H9 (cell line): Measurements from ENCODE around the gene TJP3. TPM values are rescaled to one million over a fixed set of nuclear protein-coding genes. Genes with fewer than 3 reads are reported as not detected.

Experiments
- DNase-seq: peaks from one replicate; pipeline ENCODE4 v3.0.0-alpha.2; 2017
- H2AFZ ChIP-seq: one replicate; pipeline ENCODE4 v1.6.1; 2013; ENCODE audit warnings: mild to moderate bottlenecking, low read length, control low read depth, moderate library complexity
- H2AK5ac ChIP-seq: 2 replicates; pipeline ENCODE4 v1.6.1; 2013; ENCODE audit warnings: low read length, control low read depth, mixed read lengths; ENCODE audit not compliant: insufficient read length
- H2BK120ac ChIP-seq: one replicate; pipeline ENCODE4 v1.6.1; 2013; ENCODE audit warnings: low read depth, mild to moderate bottlenecking, low read length, control low read depth, inconsistent platforms; ENCODE audit not compliant: poor library complexity, severe bottlenecking
- H2BK12ac ChIP-seq: 2 replicates; pipeline ENCODE4 v1.6.1; 2013; ENCODE audit warnings: low read length, control low read depth, mixed read lengths, low read depth; ENCODE audit not compliant: insufficient read length
- H2BK15ac ChIP-seq: 2 replicates; pipeline ENCODE4 v1.6.1; 2013; ENCODE audit warnings: low read depth, low read length, control low read depth
- H2BK20ac ChIP-seq: one replicate; pipeline ENCODE4 v1.6.1; 2013; ENCODE audit warnings: low read depth, mild to moderate bottlenecking, low read length, control low read depth, inconsistent platforms; ENCODE audit not compliant: poor library complexity, severe bottlenecking
- H2BK5ac ChIP-seq: 2 replicates; pipeline ENCODE4 v1.6.1; 2013; ENCODE audit warnings: low read length, control low read depth, mixed read lengths; ENCODE audit not compliant: insufficient read length
- H3K14ac ChIP-seq: 2 replicates; pipeline ENCODE4 v1.6.1; 2013; ENCODE audit warnings: low read length, control low read depth; ENCODE audit not compliant: insufficient read depth
- H3K18ac ChIP-seq: 2 replicates; pipeline ENCODE4 v1.6.1; 2013; ENCODE audit warnings: low read depth, mild to moderate bottlenecking, mixed read lengths, low read length, control low read depth; ENCODE audit not compliant: insufficient read length
- H3K23ac ChIP-seq: 2 replicates; pipeline ENCODE4 v1.6.1; 2013; ENCODE audit warnings: low read length, control low read depth, mixed read lengths, low read depth; ENCODE audit not compliant: insufficient read length
- H3K23me2 ChIP-seq: 2 replicates; pipeline ENCODE4 v1.6.1; 2013; ENCODE audit warnings: low read depth, mild to moderate bottlenecking, mixed read lengths, low read length, control low read depth; ENCODE audit not compliant: insufficient read length, poor library complexity, severe bottlenecking
- H3K27ac ChIP-seq: 2 replicates; pipeline ENCODE4 v1.5.1; 2013; ENCODE audit warnings: low read length, control low read depth, mixed read lengths, low read depth; ENCODE audit not compliant: insufficient read length
- H3K27me3 ChIP-seq: 2 replicates; pipeline ENCODE4 v1.6.1; 2013; ENCODE audit warnings: low read length, control low read depth, inconsistent platforms; ENCODE audit not compliant: insufficient read depth
- H3K4ac ChIP-seq: 2 replicates; pipeline ENCODE4 v1.6.1; 2013; ENCODE audit warnings: low read depth, mild to moderate bottlenecking, control low read depth, inconsistent platforms, low read length, moderate library complexity
- H3K4me1 ChIP-seq: 2 replicates; pipeline ENCODE4 v1.6.1; 2013; ENCODE audit warnings: low read length, control low read depth, inconsistent platforms; ENCODE audit not compliant: insufficient read depth
- H3K4me2 ChIP-seq: 2 replicates; pipeline ENCODE4 v1.6.1; 2013; ENCODE audit warnings: low read length, control low read depth, mixed read lengths; ENCODE audit not compliant: insufficient read length, insufficient read depth
- H3K56ac ChIP-seq: 2 replicates; pipeline ENCODE4 v1.6.1; 2013; ENCODE audit warnings: low read depth, mild to moderate bottlenecking, mixed read lengths, low read length, control low read depth; ENCODE audit not compliant: insufficient read length
- H3K79me1 ChIP-seq: 2 replicates; pipeline ENCODE4 v1.6.1; 2013; ENCODE audit warnings: low read depth, mild to moderate bottlenecking, moderate library complexity, low read length, control low read depth, inconsistent platforms; ENCODE audit not compliant: insufficient read depth, poor library complexity, severe bottlenecking
- H3K79me2 ChIP-seq: 2 replicates; pipeline ENCODE4 v1.6.1; 2013; ENCODE audit warnings: low read length, control low read depth, inconsistent platforms; ENCODE audit not compliant: insufficient read depth
- H3K9ac ChIP-seq: 2 replicates; pipeline ENCODE4 v1.6.1; 2013; ENCODE audit warnings: low read length, control low read depth, mixed read lengths; ENCODE audit not compliant: insufficient read length; ENCODE audit errors: extremely low read depth
- H3K9me3 ChIP-seq: one replicate; pipeline ENCODE4 v1.6.1; 2013; ENCODE audit warnings: low read depth, low read length, inconsistent platforms; ENCODE audit not compliant: control insufficient read depth
- H3T11ph ChIP-seq: one replicate; pipeline ENCODE4 v1.6.1; 2013; ENCODE audit warnings: mild to moderate bottlenecking, low read length, control low read depth, inconsistent platforms
- H4K20me1 ChIP-seq: one replicate; pipeline ENCODE4 v1.6.1; 2013; ENCODE audit not compliant: control insufficient read depth, insufficient read length, insufficient read depth
- H4K5ac ChIP-seq: 2 replicates; pipeline ENCODE4 v1.6.1; 2013; ENCODE audit warnings: low read depth, mild to moderate bottlenecking, mixed read lengths, low read length, control low read depth; ENCODE audit not compliant: insufficient read length
- H4K8ac ChIP-seq: replicated peaks from 2 replicates; pipeline ENCODE4 v1.6.1; 2013; ENCODE audit warnings: low read length, control low read depth, mixed read lengths, low read depth; ENCODE audit not compliant: insufficient read length
- H4K91ac ChIP-seq: 2 replicates; pipeline ENCODE4 v1.6.1; 2013; ENCODE audit warnings: low read depth, mild to moderate bottlenecking, moderate library complexity, mixed read lengths, low read length, control low read depth; ENCODE audit not compliant: insufficient read length
- H3K27ac Mint-ChIP-seq, 3 experiments: 2 replicates in 2 of 3; 3 replicates in 1 of 3; pipeline ENCODE4 v1.8.0; 2020 to 2021; ENCODE audit warnings: mixed read lengths in 3 of 3, mild to moderate bottlenecking in 1 of 3, moderate library complexity in 1 of 3
- H3K27me3 Mint-ChIP-seq: 2 replicates; pipeline ENCODE4 v1.8.0; 2021; ENCODE audit warnings: low read depth, mild to moderate bottlenecking, moderate library complexity, mixed read lengths
- H3K36me3 Mint-ChIP-seq, 3 experiments: 2 replicates in 2 of 3; 3 replicates in 1 of 3; pipeline ENCODE4 v1.8.0; 2020 to 2021; ENCODE audit warnings: low read depth in 3 of 3, mixed read lengths in 3 of 3; ENCODE audit not compliant: insufficient read depth in 1 of 3
- H3K4me1 Mint-ChIP-seq, 2 experiments: 2 replicates each; pipeline ENCODE4 v1.8.0; 2020; ENCODE audit warnings: mixed read lengths in 2 of 2
- H3K4me3 Mint-ChIP-seq, 2 experiments: 2 replicates in 1 of 2; 3 replicates in 1 of 2; pipeline ENCODE4 v1.8.0; 2020 to 2021; ENCODE audit warnings: mild to moderate bottlenecking in 2 of 2, mixed read lengths in 2 of 2, moderate library complexity in 1 of 2
- H3K9me3 Mint-ChIP-seq, 2 experiments: 2 replicates in 1 of 2; 3 replicates in 1 of 2; pipeline ENCODE4 v1.8.0; 2020; ENCODE audit warnings: mild to moderate bottlenecking in 2 of 2, mixed read lengths in 2 of 2, moderate library complexity in 1 of 2
- WGBS: extraction: QIAGEN DNeasy Blood & Tissue Kit; methylation state at CpG from one replicate; pipeline ENCODE4 v1.1.7; 2013; ENCODE audit warnings: missing lambda C conversion rate, low lambda C conversion rate, mixed read lengths; ENCODE audit not compliant: insufficient read length; ENCODE audit errors: extremely low coverage; 5-methylcytosine and 5-hydroxymethylcytosine counted together
- total RNA-seq: library from RNA; stranded (reverse); gene quantifications from 2 replicates; pipeline ENCODE4 v1.2.1, GENCODE V29; 2021
- TF ChIP-seq, protein P1 (sequence below): fragments of 200-600 bp; sonication (generic); conservative IDR thresholded peaks from 3 replicates; pipeline ENCODE4 v1.8.0; 2021; ENCODE audit warnings: antibody characterized with exemption, mild to moderate bottlenecking

The TJP3 gene
- total RNA-seq, 1 experiment from 2014 or later: 27.3 TPM

DNA sequence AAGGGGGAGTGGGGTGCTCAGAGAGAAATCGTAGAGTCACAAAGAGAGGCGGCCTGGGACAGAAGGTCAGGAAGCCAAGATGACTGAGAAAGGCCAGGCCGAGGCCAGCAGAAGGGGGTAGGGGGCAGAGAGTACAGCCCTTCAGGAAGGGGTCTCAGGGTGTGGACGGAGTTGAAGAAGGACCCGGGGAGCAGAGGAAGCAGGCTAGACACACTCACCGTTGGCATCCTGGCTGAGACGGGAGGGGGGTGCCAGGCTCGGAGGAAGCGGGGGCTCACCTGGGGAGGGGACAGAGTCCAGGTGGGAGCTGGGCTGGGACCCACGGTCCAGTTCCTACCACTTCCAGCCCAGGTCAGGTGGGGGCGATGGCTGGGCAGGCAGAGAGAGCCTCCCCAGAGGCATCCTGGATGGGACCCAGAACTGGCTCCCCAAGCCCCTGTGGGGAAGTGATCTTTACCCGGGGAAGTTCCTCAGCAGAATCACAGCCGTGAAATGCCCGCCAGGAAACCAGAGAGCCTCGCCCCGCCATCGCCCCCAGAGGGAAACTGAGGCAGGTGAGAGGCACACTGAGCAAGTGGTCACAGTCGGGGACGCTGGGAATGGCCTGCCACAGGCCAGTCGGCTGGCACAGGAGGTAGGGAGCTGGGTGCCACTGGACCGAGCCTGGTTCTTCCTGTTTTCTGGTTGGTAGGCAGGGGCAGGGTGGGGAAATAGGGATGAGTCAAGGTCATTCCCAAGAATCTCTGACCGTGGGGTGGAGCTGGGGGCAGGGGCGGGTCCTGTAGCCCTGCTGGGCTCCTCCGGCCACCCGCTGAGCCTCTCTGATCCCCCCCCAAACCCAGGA is 76.6 kb downstream of the TJP3 start:
- no peak overlapping the region for H2BK20ac ChIP-seq
- peaks cover 19% of the 10 kb centered on the region for H3K9me3 ChIP-seq
- no peak overlapping the region for H4K5ac ChIP-seq
- H4K8ac ChIP-seq: no peak overlapping the region
- H3K23me2 ChIP-seq: no peaks in the 10 kb centered on the region
- no peak overlapping the region for H2BK12ac ChIP-seq
- H3K4ac ChIP-seq: no peak overlapping the region
- Mint-ChIP-seq H3K9me3 (peaks cover 21 to 23% of the 10 kb centered on the region in 2 experiments), H3K4me3 (peak overlapping the region; percentile 64 to 83), H3K27me3 (peaks cover 64% of the 10 kb centered on the region), H3K36me3 (peaks cover 21 to 24% (median 21%) of the 10 kb centered on the region in 3 experiments), H3K4me1 (peaks cover 5 to 8% of the 10 kb centered on the region in 2 experiments), H3K27ac (no peak overlapping the region; a peak in 1 of 7 replicates)
- no peaks in the 10 kb centered on the region for H3K79me2 ChIP-seq
- peak overlapping the region; percentile 54 for H3K4me2 ChIP-seq
- no peaks in the 10 kb centered on the region for H3K79me1 ChIP-seq
- no peak overlapping the region for H2BK5ac ChIP-seq
- no peak overlapping the region for H3K23ac ChIP-seq
- H3K18ac ChIP-seq: no peak overlapping the region
- no peak overlapping the region for H3K9ac ChIP-seq
- H3T11ph ChIP-seq: no peak overlapping the region
- H2BK120ac ChIP-seq: no peak overlapping the region
- H3K27me3 ChIP-seq: peaks cover 2% of the 10 kb centered on the region; the same call in 1 of the 2 replicates
- H2AFZ ChIP-seq: no peak overlapping the region
- H3K27ac ChIP-seq: no peak overlapping the region
- no CpG with 5 or more reads among the region's 25 CpGs for WGBS
- peak; percentile 27 for DNase-seq
- TF ChIP-seq, protein P1, sequence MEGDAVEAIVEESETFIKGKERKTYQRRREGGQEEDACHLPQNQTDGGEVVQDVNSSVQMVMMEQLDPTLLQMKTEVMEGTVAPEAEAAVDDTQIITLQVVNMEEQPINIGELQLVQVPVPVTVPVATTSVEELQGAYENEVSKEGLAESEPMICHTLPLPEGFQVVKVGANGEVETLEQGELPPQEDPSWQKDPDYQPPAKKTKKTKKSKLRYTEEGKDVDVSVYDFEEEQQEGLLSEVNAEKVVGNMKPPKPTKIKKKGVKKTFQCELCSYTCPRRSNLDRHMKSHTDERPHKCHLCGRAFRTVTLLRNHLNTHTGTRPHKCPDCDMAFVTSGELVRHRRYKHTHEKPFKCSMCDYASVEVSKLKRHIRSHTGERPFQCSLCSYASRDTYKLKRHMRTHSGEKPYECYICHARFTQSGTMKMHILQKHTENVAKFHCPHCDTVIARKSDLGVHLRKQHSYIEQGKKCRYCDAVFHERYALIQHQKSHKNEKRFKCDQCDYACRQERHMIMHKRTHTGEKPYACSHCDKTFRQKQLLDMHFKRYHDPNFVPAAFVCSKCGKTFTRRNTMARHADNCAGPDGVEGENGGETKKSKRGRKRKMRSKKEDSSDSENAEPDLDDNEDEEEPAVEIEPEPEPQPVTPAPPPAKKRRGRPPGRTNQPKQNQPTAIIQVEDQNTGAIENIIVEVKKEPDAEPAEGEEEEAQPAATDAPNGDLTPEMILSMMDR: no peak
- no peaks in the 10 kb centered on the region for H4K20me1 ChIP-seq
- no peak overlapping the region for H3K56ac ChIP-seq
- no peak overlapping the region for H2AK5ac ChIP-seq
- no peak overlapping the region for H4K91ac ChIP-seq
- no peaks in the 10 kb centered on the region for H3K4me1 ChIP-seq
- H3K14ac ChIP-seq: no peak overlapping the region; the same call in 1 of the 2 replicates
- H2BK15ac ChIP-seq: no peak overlapping the region
